Germinal center (tissue), 1 donor: ENCODE measurements around the gene USE1.
"Not testable (repeated sequence)": the region's sequence is repeated elsewhere in the genome, so short reads cannot be mapped to it uniquely, and the experiment has no call there.

Source experiments
- DNase-seq: peaks from one replicate; pipeline ENCODE4 v3.0.0; 2012; ENCODE audit warnings: mixed read lengths, low spot score

Gene USE1

GRCh38 chr19:17215127-17215971 is at the start of gene USE1:
Gene USE1, plus strand, starts transcription at chr19:17215357. Its CDS starts 49 bp downstream, at chr19:17215406.
- DNase-seq: peak; percentile 90

- no peak for DNase-seq
These were observed 49.4 kb upstream of the USE1 start for GRCh38 chr19:17165715-17166114.

GRCh38 chr19:17170538-17171297 is 44.4 kb upstream of the USE1 start:
- peak; percentile 40 for DNase-seq

GRCh38 chr19:17171874-17172273 is 43.3 kb upstream of the USE1 start:
- DNase-seq: no peak

- no peak for DNase-seq
These were observed 42.4 kb upstream of the USE1 start for GRCh38 chr19:17172624-17173345.

- DNase-seq: no peak
These were observed 36.9 kb upstream of the USE1 start for GRCh38 chr19:17178291-17178690.

- no peak for DNase-seq
These were observed 34.0 kb upstream of the USE1 start for GRCh38 chr19:17180997-17181702.

- DNase-seq: peak; percentile 22
These were observed 31.8 kb upstream of the USE1 start for GRCh38 chr19:17183271-17183761.

GRCh38 chr19:17183858-17184321 is 31.3 kb upstream of the USE1 start:
- peak; percentile 57 for DNase-seq

- peak; percentile 30 for DNase-seq
These were observed 30.8 kb upstream of the USE1 start for GRCh38 chr19:17184371-17184841.

- DNase-seq: no peak
These were observed 29.6 kb upstream of the USE1 start for GRCh38 chr19:17185590-17185989.

- not testable (repeated sequence) for DNase-seq
These were observed 23.4 kb upstream of the USE1 start for GRCh38 chr19:17191736-17192135.

- no peak for DNase-seq
These were observed 22.4 kb upstream of the USE1 start for GRCh38 chr19:17192751-17193150.

- no peak for DNase-seq
These were observed 20.5 kb upstream of the USE1 start for GRCh38 chr19:17194608-17195007.

- no peak for DNase-seq
These were observed 20.1 kb upstream of the USE1 start for GRCh38 chr19:17195106-17195505.

- DNase-seq: no peak
These were observed 18.5 kb upstream of the USE1 start for GRCh38 chr19:17196610-17197009.

- DNase-seq: no peak
These were observed 17.5 kb upstream of the USE1 start for GRCh38 chr19:17197666-17198065.

GRCh38 chr19:17200408-17201079 is 14.6 kb upstream of the USE1 start:
- DNase-seq: no peak

- DNase-seq: no peak
These were observed 12.9 kb upstream of the USE1 start for GRCh38 chr19:17202249-17202648.

GRCh38 chr19:17202713-17203112 is 12.4 kb upstream of the USE1 start:
- no peak for DNase-seq
